B cell (primary cell): ENCODE results near the gene NAALADL1.

ENCODE experiments used
- EZH2 ChIP-seq: IDR thresholded peaks from 2 replicates; pipeline ENCODE4 v1.6.1; 2012; ENCODE audit warnings: borderline replicate concordance, low read depth, mild to moderate bottlenecking, moderate library complexity, low read length; ENCODE audit not compliant: insufficient read depth, poor library complexity, severe bottlenecking
- TF ChIP-seq, protein P1 (sequence below): fragments of 200-600 bp; IDR thresholded peaks from one replicate; pipeline ENCODE4 v1.8.0; 2022; ENCODE audit warnings: antibody characterized with exemption, mild to moderate bottlenecking

DNA sequence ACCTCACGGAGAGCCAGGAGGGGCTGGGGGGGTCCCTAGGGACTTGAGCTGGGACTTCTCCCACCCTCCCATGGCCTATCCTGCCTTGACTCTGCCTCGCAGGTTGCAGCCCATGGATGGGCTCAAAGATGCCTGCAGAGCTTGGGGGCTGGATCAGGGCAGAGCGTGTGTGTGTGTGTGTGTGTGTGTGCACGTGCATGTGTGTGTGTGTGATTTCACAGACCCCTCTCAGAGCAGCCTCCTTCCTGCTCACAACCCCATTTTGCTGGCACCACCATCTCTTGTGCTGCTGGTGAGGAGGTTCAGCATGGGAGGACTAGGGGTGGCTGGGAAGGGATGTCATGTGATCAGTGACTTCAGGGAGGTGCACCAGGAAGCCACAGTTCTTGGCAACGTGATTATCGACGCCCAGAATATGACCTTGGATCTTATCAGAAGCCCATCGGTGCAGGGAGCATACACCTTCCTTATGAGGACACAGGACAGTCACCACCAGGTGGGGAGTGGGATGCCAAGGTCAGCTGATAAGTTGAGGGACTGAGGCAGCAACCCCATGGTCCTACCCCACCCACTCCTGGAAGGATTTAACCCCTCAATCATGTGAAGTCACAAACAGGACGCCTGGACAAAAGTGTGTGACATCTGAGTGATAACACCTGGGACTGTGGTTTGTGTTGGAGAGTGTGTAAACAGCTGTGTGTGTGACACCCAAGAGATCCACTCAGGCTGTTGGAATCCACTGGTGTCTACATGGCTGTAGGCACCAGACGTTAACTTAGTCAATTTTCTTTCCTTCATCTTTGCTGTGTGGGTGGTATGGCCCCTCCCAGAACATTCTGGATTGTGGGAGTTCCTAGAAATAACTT lies 1.8 kb upstream of the NAALADL1 start:
- TF ChIP-seq, protein P1, sequence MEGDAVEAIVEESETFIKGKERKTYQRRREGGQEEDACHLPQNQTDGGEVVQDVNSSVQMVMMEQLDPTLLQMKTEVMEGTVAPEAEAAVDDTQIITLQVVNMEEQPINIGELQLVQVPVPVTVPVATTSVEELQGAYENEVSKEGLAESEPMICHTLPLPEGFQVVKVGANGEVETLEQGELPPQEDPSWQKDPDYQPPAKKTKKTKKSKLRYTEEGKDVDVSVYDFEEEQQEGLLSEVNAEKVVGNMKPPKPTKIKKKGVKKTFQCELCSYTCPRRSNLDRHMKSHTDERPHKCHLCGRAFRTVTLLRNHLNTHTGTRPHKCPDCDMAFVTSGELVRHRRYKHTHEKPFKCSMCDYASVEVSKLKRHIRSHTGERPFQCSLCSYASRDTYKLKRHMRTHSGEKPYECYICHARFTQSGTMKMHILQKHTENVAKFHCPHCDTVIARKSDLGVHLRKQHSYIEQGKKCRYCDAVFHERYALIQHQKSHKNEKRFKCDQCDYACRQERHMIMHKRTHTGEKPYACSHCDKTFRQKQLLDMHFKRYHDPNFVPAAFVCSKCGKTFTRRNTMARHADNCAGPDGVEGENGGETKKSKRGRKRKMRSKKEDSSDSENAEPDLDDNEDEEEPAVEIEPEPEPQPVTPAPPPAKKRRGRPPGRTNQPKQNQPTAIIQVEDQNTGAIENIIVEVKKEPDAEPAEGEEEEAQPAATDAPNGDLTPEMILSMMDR = no peak
- TF ChIP-seq EZH2 = no peak
